Omental fat pad (tissue), 4 donors: Measurements from ENCODE around the gene LYZL2. TPM values are rescaled to one million over a fixed set of nuclear protein-coding genes. Genes with fewer than 3 reads are reported as not detected.

Experiments used
- total RNA-seq, 4 donors: library from RNA; depleted of rRNA; stranded (reverse); fragments of >200 nt; gene quantifications; one replicate each; pipeline ENCODE4 v1.1.0, GENCODE V29; 2016

The LYZL2 gene
- total RNA-seq, 4 donors from 2014 or later: not detected

Other genes with a start within 250 kb of the LYZL2 start
- 100 to 1,000 TPM in 2 of 4 donors, 10 to 100 TPM in 2; 52.3 to 113 (median 78.9) TPM for gene MAP3K8, start 195.6 kb downstream of the LYZL2 start, total RNA-seq